ENCODE results near the gene PLEK. TPM values are rescaled to one million over a fixed set of nuclear protein-coding genes. Genes with fewer than 3 reads are reported as not detected.
A peak's percentile ranks its signal among the peaks of the same experiment; 100 is the strongest.

The PLEK gene
- total and polyA plus RNA-seq, 9 of the 15 experiments (the other 6 are each of a cell fraction or from before 2014, with no cell fraction given), result 0.14 to 1.2 (median 0.36) TPM

- Histone ChIP-seq H3K27ac (ENCODE audit: extremely low read depth, low read depth, low read length) (no peak overlapping the region), H3K36me3 (ENCODE audit: control insufficient read depth, insufficient read depth, low read length) (no peaks in the 10 kb centered on the region), H3K79me2 (ENCODE audit: control insufficient read depth, insufficient read depth, low read length) (no peaks in the 10 kb centered on the region), H3K27me3 (ENCODE audit: control insufficient read depth in 2 of 2, insufficient read depth in 2 of 2, low read length in 2 of 2) (no peaks in the 10 kb centered on the region), H3K9me3 (replicated peaks; ENCODE audit: control insufficient read depth, insufficient read depth, low read depth, low read length) (no peaks in the 10 kb centered on the region), H3K4me2 (ENCODE audit: insufficient read depth, low read length) (peak overlapping the region; percentile 28; the same call in 1 of the 2 replicates), H4K20me1 (replicated peaks; ENCODE audit: control insufficient read depth, insufficient read depth, low read length) (no peaks in the 10 kb centered on the region), H2AFZ (ENCODE audit: low read depth, low read length) (peak overlapping the region; percentile 82), H3K4me1 (replicated peaks in 1 of 2; ENCODE audit: control insufficient read depth in 2 of 2, insufficient read depth in 2 of 2, low read length in 2 of 2) (peaks cover 0 to 13% of the 10 kb centered on the region in 2 experiments; a peak in 4 of 5 replicates), H3K9ac (ENCODE audit: insufficient read depth in 1 of 2, low read depth in 2 of 2, low read length in 2 of 2) (no peak overlapping the region), H3K4me3 (no peak overlapping the region), H3K9me1 (ENCODE audit: control insufficient read depth, insufficient read depth, low read length) (no peaks in the 10 kb centered on the region)
- no TSS peak for BruUV-seq (replicated peaks)
- in situ Hi-C loops (cut with MboI), result no loop called here
- CTCF ChIA-PET (ENCODE audit: low intra/inter-chr PET ratio), result interaction anchor here (1.0 to 1.2 kb wide), 2 partner anchors 84 to 238 kb away, joined by 3 read pairs; no protein-coding TSS in a partner anchor
- DNase-seq (ENCODE audit: extremely low read depth in 1 of 4, low spot score in 3 of 4) (peak in 3 of 4 experiments; percentile 21 to 81 (median 67)), ATAC-seq (peak; percentile 95), FAIRE-seq (peak; percentile 81)
- POLR2A ChIA-PET, result interaction anchor here (0.8 to 1.0 kb wide), 3 partner anchors 9 to 84 kb away, joined by 3 read pairs; no protein-coding TSS in a partner anchor
- intact Hi-C loops (cut with micrococcal nuclease), result loop anchor here (1.0 to 5.0 kb wide), 3 partner anchors 65 to 235 kb away; partner anchors contain the start of gene PPP3R1
- 45% methylated on average over 6 of the region's 6 CpGs for WGBS (ENCODE audit: insufficient coverage, low coverage, missing lambda C conversion rate)
- TF ChIP-seq, protein P1, sequence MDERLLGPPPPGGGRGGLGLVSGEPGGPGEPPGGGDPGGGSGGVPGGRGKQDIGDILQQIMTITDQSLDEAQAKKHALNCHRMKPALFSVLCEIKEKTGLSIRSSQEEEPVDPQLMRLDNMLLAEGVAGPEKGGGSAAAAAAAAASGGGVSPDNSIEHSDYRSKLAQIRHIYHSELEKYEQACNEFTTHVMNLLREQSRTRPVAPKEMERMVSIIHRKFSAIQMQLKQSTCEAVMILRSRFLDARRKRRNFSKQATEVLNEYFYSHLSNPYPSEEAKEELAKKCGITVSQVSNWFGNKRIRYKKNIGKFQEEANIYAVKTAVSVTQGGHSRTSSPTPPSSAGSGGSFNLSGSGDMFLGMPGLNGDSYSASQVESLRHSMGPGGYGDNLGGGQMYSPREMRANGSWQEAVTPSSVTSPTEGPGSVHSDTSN (CRISPR knock-in tag; IDR thresholded peaks at IDR 0.05; ENCODE audit: low read depth), result no peak
- TF ChIP-seq, protein P1 (tag; conservative IDR thresholded peaks at IDR 0.05; ENCODE audit: low read depth), result no peak
- TF ChIP-seq CREB1 (IDR thresholded peaks at IDR 0.05) (no peak), CREB1 (CRISPR knock-in tag; IDR thresholded peaks at IDR 0.05) (peak; percentile 26; the same call in 1 of the 2 replicates), CTBP1 (IDR thresholded peaks at IDR 0.05; ENCODE audit: borderline replicate concordance) (peak; percentile 45; the same call in 1 of the 2 replicates), LCOR (CRISPR knock-in tag; IDR thresholded peaks at IDR 0.05) (0 out of 2 replicates have a peak, but pooled peaks have one; percentile 22), ASH1L (IDR thresholded peaks at IDR 0.05; ENCODE audit: borderline replicate concordance, low read depth, partially characterized antibody) (no peak), PREB (CRISPR knock-in tag; IDR thresholded peaks at IDR 0.05) (0 out of 2 replicates have a peak, but pooled peaks have one; percentile 43), TBP (optimal IDR thresholded peaks at IDR 0.05; ENCODE audit: low read depth, low read length) (no peak)
Measured at GRCh38 chr2:68357605-68358337, 7.3 kb upstream of the PLEK start.
